CD4-positive, alpha-beta T cell treated with Interleukin-21 for 1 hour (primary cell): ENCODE data around the gene SLC22A3.
"Not testable (repeated sequence)": the region's sequence is repeated elsewhere in the genome, so short reads cannot be mapped to it uniquely, and the experiment has no call there.

ENCODE experiments used
- DNase-seq: peaks from one replicate; pipeline ENCODE4 v3.0.0-alpha.2; 2020

Gene SLC22A3, protein sequence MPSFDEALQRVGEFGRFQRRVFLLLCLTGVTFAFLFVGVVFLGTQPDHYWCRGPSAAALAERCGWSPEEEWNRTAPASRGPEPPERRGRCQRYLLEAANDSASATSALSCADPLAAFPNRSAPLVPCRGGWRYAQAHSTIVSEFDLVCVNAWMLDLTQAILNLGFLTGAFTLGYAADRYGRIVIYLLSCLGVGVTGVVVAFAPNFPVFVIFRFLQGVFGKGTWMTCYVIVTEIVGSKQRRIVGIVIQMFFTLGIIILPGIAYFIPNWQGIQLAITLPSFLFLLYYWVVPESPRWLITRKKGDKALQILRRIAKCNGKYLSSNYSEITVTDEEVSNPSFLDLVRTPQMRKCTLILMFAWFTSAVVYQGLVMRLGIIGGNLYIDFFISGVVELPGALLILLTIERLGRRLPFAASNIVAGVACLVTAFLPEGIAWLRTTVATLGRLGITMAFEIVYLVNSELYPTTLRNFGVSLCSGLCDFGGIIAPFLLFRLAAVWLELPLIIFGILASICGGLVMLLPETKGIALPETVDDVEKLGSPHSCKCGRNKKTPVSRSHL

DNA sequence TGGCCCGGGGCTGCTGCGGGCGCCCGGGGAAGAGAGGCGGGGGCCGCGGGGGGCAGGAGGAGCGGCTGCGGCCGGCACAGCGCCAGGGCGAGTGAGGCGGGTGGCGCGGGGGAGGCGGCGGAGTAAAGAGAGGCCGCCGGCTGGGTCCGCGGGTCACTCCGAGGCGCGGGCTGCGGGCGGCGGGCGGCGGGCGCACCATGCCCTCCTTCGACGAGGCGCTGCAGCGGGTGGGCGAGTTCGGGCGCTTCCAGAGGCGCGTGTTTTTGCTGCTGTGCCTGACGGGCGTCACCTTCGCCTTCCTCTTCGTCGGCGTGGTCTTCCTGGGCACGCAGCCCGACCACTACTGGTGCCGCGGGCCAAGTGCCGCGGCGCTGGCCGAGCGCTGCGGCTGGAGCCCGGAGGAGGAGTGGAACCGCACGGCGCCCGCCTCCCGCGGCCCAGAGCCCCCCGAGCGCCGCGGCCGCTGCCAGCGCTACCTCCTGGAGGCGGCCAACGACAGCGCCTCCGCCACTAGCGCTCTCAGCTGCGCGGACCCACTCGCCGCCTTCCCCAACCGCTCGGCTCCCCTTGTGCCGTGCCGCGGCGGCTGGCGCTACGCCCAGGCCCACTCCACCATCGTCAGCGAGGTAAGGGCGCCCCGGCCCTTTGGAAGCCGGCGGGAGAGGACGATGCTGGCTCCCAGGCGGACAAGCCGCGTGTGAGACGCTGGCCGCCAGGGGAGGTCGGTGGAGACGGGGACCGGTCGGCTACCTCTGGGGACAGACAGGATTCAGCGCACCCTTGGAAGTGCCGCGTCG is at the start of gene SLC22A3:
Gene SLC22A3, plus strand, starts transcription at position 156 of the 797 bp plus-strand sequence. Its CDS starts 42 bp downstream, at position 198.
- no peak for DNase-seq

DNA sequence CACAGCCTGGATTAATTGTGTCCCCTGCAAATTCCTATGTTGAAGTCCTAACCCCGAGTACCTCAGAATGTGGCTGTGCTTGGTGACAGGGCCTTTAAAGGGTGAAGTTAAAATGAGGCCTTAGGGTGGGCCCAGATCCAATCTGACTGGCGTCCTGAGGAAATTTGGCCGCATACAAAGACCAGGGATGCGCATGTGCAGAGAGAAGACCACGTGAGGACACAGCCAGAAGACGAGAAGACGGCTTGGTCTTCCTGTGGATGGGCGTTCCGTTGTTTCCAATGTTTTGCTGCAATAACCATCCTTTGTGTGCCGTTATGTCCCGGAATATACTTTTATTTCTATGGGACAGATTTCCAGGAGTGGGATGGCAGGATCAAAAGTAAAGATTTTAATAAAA is 48.6 kb upstream of the SLC22A3 start:
- DNase-seq: no peak

DNA sequence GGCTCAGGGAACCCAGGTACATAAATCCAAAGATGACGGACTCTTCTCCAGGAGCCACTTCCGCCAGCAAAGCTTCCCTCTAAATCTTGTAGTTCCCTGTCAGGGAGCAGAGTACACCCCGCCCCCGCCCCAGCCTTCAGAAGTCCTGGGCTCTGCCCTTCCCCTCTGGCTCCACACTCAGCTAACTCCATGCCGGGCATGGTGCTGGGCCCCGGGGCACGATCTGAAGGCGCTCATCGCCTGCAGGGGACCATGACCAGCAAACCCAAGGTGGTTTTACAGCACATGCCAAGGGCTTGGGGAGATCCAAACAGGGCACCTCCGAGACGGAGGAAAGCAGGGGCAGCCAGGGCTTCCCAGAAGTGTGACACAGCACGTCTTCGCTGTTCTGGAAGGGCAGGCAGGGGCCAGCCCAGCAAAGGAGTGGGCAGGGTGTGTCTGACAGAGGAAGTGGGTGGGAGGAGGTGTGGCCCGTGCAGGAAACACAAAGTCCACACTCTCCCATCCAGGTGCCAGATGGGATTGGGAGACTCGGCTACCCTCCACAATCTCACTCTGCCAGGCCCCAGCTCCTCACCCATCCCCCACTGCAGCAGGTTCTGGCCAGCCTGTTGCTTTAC is 48.0 kb upstream of the SLC22A3 start:
- no peak for DNase-seq

DNA sequence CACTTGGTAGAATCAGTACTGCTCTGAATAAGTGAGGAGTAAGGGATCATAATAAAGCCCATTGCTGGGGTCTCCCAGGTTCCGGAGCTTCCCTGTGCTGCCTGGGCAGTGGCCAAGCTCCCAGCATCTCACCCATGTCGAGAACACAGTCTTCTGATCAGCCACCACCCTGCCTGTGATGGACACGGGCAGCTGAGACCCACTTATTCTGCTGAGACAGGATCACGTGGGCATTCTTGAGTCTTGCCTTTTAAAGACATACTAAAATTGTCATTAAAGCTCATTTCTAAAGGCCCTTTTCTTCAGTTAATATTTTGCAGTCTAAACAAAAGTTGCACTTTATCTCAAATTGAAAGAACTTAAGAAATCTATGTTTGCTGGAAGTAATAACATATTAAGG is 46.8 kb upstream of the SLC22A3 start:
- no peak for DNase-seq

DNA sequence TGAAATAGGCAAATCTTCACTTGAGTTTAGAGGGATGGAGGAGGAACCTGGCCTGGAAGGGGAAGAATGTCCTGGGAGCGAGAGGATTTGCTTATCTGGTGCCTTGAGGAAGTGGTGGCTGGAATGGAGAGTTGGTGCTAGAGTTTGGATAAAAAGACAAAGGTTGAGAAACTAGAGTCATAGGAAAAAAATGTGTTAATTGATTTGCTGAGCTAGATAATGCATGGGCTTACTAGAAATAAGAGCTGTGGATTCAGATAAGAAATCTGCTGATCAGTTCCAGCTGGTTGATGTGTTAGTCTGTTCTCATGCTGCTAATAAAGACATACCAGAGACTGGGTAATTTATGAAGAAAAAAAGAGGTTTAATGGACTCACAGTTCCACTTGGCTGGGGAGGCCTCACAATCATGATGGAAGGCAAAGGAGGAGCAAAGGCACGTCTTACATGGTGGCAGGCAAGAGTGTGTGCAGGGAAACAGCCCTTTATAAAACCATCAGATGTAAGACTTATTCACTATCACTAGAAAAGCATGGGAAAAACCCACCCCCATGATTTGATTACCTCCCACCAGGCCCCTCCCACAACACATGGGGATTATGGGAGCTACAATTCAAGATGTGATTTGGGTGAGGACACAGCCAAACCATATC is 45.6 kb upstream of the SLC22A3 start:
- DNase-seq: not testable (repeated sequence)

DNA sequence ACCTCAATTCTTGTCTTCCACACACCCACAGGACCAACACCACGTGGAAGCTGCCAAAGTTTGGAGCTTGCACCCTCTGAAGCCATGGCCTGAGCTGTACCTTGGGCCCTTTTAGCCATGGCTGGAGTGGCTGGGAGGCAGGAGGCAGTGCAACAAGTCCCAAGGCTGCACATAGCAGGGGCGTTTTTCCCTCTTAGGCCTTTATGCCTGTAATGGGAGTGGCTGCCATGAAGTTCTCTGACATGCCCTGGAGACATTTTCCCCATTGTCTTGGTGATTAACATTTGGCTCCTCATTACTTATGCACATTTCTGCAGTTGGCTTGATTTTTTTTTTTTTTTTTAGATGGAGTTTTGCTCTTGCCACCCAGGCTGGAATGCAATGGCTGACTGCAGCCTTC is 44.4 kb upstream of the SLC22A3 start:
- no peak for DNase-seq

DNA sequence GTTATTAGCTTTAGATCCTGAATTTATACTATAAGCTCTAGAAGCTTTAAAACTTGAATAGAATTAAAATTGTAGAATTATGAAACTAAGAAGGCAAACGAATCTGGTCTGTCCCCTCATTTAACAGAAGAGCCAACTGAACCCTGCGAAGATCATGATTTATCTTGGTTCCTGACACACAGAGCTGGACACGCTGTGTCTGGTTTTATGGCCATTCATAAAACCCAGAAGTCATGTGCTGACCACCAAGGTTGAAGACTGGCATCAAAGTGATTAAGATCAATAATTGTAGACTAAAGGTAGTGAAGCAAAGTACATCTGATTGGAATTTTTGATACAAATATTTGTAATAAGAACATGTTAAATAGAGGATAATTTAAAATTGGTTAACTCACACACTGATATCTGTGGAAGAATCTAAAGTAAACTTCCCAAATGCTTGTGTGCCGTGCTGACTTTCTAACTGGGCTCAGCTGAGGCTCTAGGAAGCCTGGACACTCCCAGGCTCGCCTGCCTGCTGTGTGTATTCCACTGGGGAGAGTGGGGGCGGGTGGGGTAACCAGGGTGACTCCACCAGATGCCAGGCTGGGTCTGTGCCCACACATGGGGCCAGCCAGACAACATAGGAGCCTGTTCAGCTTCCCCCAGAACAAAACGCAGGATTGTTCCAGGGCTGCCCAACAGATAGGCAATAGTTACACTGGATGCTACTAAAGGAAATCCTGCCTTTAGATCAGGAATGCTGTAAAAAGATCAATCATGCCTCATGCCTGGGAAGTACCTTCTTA is 42.1 kb upstream of the SLC22A3 start:
- no peak for DNase-seq

DNA sequence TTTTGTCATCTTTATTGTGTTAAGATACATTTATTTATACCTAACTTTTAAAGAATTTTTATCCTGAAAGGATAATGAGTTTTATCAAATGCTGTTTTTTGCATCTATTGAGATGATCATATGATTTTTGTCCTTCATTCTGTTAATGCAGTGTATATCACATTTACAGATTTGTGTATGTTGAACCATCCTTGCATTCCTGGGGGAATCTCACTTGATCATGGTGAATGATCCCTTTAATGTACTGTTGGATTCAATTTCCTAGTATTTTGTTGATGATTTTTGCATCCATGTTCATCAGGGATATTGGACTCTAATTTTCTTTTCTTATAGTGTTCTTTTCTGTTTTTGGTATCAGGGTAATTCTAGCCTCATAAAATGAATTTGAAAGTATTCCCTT is 38.5 kb upstream of the SLC22A3 start:
- DNase-seq: no peak

DNA sequence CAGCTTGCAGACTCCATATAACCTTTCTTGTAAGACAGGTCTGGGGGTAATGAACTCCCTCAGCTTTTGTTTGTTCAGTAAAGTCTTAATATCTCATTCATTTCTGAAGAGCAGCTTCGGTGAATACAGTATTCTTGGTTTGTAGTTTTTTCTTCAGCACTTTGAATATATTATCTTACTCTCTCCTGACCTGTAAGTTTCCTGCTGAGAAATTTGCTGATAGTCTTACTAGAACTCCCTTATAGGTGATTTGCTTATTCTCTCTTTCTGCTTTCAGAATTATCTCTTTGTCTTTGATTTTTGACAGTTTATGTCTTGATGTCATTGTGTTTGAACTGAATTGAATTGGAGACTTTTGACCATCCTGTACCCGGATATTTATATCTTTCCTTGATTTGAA is 35.3 kb upstream of the SLC22A3 start:
- no peak for DNase-seq

DNA sequence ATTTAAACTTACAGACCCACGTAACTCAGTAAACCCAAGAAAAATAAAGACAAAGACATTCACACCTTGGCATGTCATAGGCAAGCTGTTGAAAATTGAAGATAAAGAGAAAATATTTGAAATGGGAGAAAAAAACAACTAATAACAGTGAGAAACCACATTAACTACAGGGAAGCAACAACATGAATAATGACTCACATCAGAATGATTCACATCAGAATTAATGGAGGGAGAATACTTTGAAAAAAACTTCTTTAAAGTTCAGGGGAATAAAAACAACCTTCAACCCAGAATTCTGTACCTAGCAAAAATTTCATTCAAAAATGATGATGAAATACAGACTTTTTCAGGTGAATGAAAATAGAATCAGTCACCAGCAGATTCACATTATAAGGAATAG is 32.9 kb upstream of the SLC22A3 start:
- no peak for DNase-seq

DNA sequence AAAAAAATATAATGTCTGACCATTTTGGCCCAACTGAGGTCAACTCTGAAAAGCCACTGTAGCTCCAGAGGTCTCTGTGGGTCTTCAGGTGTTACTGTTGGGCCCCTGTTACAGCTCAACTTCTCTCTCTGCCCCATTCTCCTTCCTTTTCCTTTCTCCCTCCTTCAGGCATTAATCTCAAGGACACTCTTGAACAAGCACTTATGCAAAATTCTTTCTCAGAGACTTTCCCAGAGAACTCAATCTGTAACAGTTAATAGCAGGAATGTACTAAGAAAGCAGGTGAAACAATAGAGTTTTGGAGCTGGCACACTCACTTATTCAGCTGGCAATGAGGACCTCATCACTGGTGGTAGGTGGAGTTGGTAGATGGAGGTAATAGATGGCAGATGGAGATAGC is 31.9 kb upstream of the SLC22A3 start:
- DNase-seq: no peak

DNA sequence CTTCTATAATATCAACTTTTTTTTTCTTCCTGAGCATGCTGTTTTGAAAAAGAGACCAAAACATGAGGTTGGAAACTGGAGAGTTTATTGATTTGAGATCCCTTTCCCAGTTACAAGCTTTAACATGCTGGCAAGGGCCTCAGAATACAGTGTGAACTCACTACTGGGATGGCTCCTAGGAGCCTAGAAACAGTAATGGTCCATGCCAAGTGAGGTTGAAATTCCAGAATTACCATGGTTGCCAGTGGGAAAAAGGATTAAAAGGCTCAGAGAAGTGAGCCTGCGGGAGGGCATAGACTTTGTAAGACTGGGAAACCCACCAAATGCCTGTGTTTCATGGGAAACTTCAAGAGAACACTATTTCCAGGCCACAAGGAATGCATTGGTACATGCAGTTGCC is 28.9 kb upstream of the SLC22A3 start:
- DNase-seq: no peak

DNA sequence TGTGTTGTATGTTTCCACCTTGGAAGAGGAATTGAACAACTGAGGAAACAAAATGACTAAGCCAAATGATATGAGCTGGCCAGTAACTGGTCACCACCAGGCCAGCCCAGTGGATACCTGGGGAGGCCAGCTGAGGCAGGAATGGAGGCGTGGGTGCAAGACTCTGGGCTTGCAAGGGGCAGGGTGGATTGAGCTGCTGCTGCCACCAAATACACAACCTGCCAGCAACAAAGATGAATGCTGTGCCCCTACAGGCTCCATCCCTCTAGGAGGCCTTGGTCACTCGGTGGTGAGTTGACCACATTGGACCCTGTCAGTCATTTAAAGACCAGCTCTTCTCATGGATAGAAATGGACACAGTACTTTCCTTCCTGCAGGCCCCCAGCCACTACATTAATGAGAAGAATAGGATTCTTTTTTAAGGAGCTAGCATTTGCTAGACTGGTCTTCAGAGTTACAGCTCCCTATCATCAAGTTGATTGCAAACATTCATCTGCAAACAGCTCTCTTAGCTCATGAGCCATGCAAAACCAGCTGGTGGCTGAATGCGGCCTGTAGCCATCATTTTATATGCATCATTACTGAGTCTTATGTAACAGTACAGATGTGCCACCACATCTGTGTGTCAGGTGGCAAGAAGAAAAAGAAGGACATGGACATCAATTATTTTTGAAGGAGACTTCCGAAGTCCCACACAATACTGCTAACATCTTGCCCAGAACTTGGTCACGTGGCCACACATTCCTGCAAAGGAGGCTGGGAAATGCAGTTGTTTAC is 26.3 kb upstream of the SLC22A3 start:
- DNase-seq: no peak

DNA sequence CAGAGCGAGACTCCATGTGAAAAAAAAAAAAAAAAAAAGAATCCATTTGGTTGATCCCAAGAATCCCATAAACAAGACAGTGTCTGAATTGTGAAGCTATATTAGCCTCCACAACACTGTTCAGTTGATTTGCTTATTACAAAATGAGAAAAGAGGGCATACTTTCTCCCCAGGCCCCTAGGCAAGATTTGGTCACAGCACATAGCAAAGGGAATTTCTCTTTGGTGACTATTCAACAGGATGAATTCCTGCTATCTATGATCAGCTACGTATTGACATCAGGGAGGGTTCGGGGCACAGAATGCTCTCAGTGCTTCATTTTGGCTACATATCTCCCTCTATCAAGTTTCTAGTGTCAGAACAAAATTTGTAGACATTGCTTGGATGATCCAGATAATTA is 20.2 kb upstream of the SLC22A3 start:
- DNase-seq: no peak

DNA sequence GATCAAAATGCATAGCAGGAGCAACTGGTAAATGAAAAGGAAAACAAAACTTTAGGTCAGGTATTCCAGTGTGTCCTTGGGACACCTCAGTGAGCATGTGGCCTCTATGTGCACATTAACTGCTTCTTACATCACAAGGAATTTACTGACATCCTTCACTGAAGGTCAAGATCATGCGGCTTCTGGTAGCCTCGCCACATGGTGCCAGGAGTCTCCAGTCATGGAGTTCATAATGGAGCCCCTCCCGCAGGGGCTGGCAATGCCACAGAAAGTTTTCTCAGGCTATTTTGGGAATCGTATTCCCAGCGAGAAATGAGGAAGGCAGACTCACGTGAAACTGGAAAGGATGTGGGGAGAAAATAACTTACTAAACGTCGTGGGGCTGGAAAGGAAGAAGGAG is 19.7 kb upstream of the SLC22A3 start:
- DNase-seq: no peak

DNA sequence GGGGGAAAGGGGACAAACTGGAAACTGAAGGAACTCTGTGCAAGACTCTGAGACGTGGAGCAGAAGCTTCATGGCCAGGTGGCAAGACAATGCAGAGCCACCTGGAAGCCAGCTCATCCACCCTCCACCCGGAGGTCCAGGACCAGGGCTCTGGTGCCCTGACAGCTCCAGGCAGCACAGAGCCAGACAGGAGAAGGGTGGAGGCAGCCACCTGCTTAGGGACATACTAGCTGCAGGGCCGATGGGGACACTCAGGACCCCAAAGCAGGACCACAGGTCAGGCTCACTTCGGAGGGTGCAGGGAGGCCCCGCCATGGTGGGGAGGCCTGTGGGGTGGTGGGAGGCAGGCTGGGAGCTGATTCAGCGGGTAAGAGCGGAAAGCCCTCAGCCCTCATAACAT is 19.0 kb upstream of the SLC22A3 start:
- no peak for DNase-seq

DNA sequence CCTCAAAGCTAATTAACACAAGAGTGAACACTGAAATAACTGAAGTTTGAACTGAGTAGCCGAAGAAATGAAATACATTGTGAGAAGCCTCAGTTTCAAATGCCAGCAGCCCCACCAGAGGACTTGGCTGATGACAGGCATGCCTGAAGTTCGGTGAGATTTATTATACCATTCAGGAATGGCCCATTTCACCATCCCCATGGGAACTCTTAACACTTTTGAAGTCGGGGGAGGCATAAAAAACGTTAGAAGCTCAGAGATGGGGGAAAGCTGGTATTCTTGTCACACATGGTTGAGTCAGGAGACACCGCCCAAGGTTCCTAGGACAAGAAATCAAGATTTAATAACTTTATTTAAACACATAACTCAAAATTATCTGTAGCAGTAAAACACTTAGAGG is 17.6 kb upstream of the SLC22A3 start:
- DNase-seq: no peak

DNA sequence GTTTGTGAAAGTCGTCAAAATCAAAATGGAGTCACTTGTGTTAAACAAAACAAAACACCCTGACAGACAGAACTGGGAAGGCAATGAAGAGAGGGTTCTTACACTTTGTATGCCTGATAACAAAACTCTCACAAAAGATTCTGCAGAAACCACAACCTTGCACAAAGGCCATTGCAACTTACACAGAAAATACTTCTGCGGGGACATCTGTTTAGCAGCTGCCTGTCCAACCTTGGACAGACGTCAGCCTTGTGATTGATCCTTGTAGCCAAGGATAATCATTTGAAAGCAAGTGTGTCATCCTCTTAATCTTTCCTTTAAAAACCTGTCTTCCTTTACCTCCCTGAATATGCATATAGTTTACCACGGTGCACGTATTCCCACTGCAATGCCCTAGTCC is 17.0 kb upstream of the SLC22A3 start:
- DNase-seq: no peak

DNA sequence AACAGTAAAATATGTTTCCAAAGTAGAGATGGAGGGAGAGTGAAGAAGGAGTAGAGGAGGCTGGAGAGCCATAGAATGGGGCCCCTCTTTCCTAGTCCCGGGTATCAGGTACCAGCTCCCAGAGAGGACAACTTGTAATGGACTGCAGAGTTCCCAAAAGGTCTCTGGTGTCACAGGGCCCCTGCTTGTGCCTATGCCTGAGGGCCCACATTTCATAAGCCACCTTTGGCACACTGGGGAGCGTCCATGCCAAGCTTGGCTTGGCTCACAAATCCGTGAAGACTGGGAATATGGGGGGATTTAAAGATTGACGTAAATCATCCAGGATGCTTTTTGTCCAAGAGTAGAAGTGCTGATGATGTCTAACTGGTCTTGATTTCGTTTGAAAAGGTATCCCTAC is 16.4 kb upstream of the SLC22A3 start:
- no peak for DNase-seq

DNA sequence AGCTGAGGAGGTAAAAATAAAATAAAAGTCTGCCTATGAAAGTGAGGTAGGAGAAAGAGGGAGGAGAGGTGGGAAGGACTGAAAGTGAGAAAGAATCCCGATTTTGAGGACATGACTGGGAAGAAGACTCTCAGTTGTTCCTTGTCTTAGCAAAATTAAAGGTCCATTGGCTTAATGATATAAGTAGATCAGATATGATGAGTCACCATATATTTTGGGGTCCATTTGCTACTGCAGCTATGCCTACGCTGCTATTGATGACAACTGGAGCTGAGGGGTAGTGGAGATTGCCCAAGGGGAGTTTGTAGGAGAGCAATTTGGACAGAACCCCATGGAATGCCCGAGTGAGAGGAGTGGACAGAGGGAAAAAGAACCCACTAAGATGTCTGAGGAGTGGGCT is 15.1 kb upstream of the SLC22A3 start:
- no peak for DNase-seq

DNA sequence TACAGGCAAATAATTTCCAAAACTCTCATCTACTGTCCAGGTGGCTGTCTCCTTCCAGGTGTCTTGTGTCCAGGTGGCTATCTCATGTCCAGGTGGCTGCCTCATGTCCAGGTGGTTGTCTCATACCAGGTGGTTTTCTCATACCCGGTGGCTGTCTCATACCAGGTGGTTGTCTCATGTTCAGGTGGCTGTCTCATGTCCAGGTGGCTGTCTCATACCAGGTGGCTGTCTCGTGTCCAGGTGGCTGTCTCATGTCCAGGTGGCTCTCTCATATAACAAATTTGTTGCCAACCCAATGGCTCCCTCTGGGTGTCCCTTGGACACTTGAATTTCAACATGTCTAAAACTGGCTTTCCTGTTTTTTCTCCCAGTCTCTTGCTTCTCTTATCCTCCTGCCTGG is 14.3 kb upstream of the SLC22A3 start:
- no peak for DNase-seq
